GM23248 (cell line): ENCODE data around the gene KRTAP3-1.

ENCODE experiments used
- EZH2 ChIP-seq: fragments of 200-600 bp; sonication (generic); IDR thresholded peaks from 2 replicates; pipeline ENCODE4 v1.6.1; 2018; ENCODE audit warnings: antibody characterized with exemption, mild to moderate bottlenecking; ENCODE audit not compliant: insufficient read depth, poor library complexity, severe bottlenecking
- EZH2phosphoT487 ChIP-seq: fragments of 200-600 bp; sonication (generic); IDR thresholded peaks from 2 replicates; pipeline ENCODE4 v1.6.1; 2018; ENCODE audit warnings: antibody characterized with exemption, moderate library complexity, mild to moderate bottlenecking, low read depth; ENCODE audit not compliant: insufficient read depth

DNA sequence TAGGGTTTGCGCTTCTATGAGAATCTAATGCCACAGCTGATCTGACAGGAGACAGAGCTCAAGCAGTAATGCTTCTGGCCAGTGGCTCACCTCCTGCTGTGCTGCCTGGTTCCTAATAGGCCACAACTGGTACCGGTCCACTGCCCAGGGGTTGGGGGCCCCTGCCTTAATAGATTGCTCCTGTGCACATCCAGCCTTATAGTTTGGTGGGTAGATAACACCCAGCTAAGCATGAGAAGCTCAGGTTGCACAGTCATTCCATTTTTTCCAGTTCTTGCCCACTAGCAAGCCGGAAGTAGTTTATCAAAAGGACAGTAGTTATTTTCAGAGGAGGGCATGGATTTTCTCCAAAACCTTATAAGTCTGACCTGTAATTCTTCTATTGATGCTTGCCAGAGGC lies 10.5 kb upstream of the KRTAP3-1 start:
- TF ChIP-seq EZH2phosphoT487 (no peak), EZH2 (no peak)
